Measurements from ENCODE around the gene KRT77. TPM values are rescaled to one million over a fixed set of nuclear protein-coding genes. Genes with fewer than 3 reads are reported as not detected.

Gene KRT77
- total and polyA plus RNA-seq, 2 experiments from 2014 or later = not detected

- Histone ChIP-seq H3K27ac (ENCODE audit: low read depth) (no peak overlapping the region), H3K4me3 (no peak overlapping the region), H3K4me1 (ENCODE audit: insufficient read depth) (peaks cover 9% of the 10 kb centered on the region), H3K4me2 (no peak overlapping the region), H3K79me2 (replicated peaks; ENCODE audit: insufficient read depth) (no peaks in the 10 kb centered on the region), H2AFZ (peak overlapping the region; percentile 100), H3K9me2 (ENCODE audit: insufficient read depth) (no peaks in the 10 kb centered on the region), H3F3A (replicated peaks; ENCODE audit: low read depth) (no peaks in the 10 kb centered on the region), H3K36me3 (ENCODE audit: insufficient read depth) (no peaks in the 10 kb centered on the region), H4K20me1 (replicated peaks; ENCODE audit: insufficient read depth) (no peaks in the 10 kb centered on the region), H3K27me3 (ENCODE audit: insufficient read depth) (peaks cover 28% of the 10 kb centered on the region)
- H3K4me3 Mint-ChIP-seq = no peak overlapping the region
- no peak for DNase-seq (ENCODE audit: low spot score)
- no peak for ATAC-seq
- H3K36me3 Mint-ChIP-seq (ENCODE audit: low read depth) = no peaks in the 10 kb centered on the region
- TF ChIP-seq ETS1 (IDR thresholded peaks at IDR 0.05) = no peak
- no peak for TF ChIP-seq ZNF331 (CRISPR knock-in tag; IDR thresholded peaks at IDR 0.05; ENCODE audit: low read depth)
- TF ChIP-seq, protein P1, sequence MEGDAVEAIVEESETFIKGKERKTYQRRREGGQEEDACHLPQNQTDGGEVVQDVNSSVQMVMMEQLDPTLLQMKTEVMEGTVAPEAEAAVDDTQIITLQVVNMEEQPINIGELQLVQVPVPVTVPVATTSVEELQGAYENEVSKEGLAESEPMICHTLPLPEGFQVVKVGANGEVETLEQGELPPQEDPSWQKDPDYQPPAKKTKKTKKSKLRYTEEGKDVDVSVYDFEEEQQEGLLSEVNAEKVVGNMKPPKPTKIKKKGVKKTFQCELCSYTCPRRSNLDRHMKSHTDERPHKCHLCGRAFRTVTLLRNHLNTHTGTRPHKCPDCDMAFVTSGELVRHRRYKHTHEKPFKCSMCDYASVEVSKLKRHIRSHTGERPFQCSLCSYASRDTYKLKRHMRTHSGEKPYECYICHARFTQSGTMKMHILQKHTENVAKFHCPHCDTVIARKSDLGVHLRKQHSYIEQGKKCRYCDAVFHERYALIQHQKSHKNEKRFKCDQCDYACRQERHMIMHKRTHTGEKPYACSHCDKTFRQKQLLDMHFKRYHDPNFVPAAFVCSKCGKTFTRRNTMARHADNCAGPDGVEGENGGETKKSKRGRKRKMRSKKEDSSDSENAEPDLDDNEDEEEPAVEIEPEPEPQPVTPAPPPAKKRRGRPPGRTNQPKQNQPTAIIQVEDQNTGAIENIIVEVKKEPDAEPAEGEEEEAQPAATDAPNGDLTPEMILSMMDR (conservative IDR thresholded peaks at IDR 0.05; ENCODE audit: low read depth in 2 of 2) = no peak
- no peak for TF ChIP-seq CREB1 (CRISPR knock-in tag; IDR thresholded peaks at IDR 0.05; ENCODE audit: low read depth)
- no peak for TF ChIP-seq STAT1 (IDR thresholded peaks at IDR 0.05; ENCODE audit: unreplicated experiment)
- TF ChIP-seq POLR2AphosphoS5 (IDR thresholded peaks at IDR 0.05; ENCODE audit: low read depth) = no peak
- no peak for TF ChIP-seq ZNF462 (CRISPR knock-in tag; IDR thresholded peaks at IDR 0.05)
- no peak for TF ChIP-seq EZH2phosphoT487 (IDR thresholded peaks at IDR 0.05; ENCODE audit: unreplicated experiment)
- no peak for TF ChIP-seq EZH2 (IDR thresholded peaks at IDR 0.05; ENCODE audit: low read depth, unreplicated experiment)
- no peak for TF ChIP-seq JUNB (IDR thresholded peaks at IDR 0.05; ENCODE audit: unreplicated experiment)
- H3K27me3 Mint-ChIP-seq (ENCODE audit: insufficient read depth, low read depth, poor library complexity) = peaks cover 30% of the 10 kb centered on the region
- H3K4me1 Mint-ChIP-seq = peaks cover 8% of the 10 kb centered on the region
- no peak overlapping the region for H3K27ac Mint-ChIP-seq
- no peaks in the 10 kb centered on the region for H3K9me3 Mint-ChIP-seq
Measured at GRCh38 chr12:52689936-52690335, 13.4 kb downstream of the KRT77 start.

All from GM23338 (cell line).